Parathyroid adenoma (tissue), 2 donors: ENCODE results near the gene TMEM144.

Experiments used
- H2AFZ ChIP-seq: fragments of 300-600 bp; sonication (generic); one replicate; pipeline ENCODE4 v1.7.0; 2017; ENCODE audit warnings: antibody characterized with exemption, mild to moderate bottlenecking
- H3K27ac ChIP-seq: fragments of 300-600 bp; sonication (generic); one replicate; pipeline ENCODE4 v1.7.0; 2017
- H3K27me3 ChIP-seq: fragments of 300-600 bp; sonication (generic); one replicate; pipeline ENCODE4 v1.7.0; 2017; ENCODE audit warnings: low read length; ENCODE audit not compliant: control insufficient read depth, insufficient read depth
- H3K36me3 ChIP-seq: fragments of 300-600 bp; sonication (generic); one replicate; pipeline ENCODE4 v1.7.0; 2017; ENCODE audit warnings: low read length; ENCODE audit not compliant: control insufficient read depth, insufficient read depth
- H3K4me1 ChIP-seq: fragments of 300-600 bp; sonication (generic); one replicate; pipeline ENCODE4 v1.7.0; 2017; ENCODE audit warnings: control low read depth
- H3K4me2 ChIP-seq: fragments of 300-600 bp; sonication (generic); one replicate; pipeline ENCODE4 v1.7.0; 2017; ENCODE audit warnings: low read length
- H3K4me3 ChIP-seq: fragments of 300-600 bp; sonication (generic); one replicate; pipeline ENCODE4 v1.7.0; 2017; ENCODE audit warnings: low read depth, low read length
- H3K79me2 ChIP-seq: fragments of 300-600 bp; sonication (generic); one replicate; pipeline ENCODE4 v1.7.0; 2017; ENCODE audit warnings: control low read depth
- H3K9ac ChIP-seq: fragments of 300-600 bp; sonication (generic); one replicate; pipeline ENCODE4 v1.7.0; 2017; ENCODE audit warnings: mild to moderate bottlenecking
- H3K9me3 ChIP-seq: fragments of 300-600 bp; sonication (generic); one replicate; pipeline ENCODE4 v1.7.0; 2017; ENCODE audit warnings: low read length; ENCODE audit not compliant: control insufficient read depth
- TF ChIP-seq, protein P1 (sequence below): fragments of 300-600 bp; sonication (generic); IDR thresholded peaks from one replicate; pipeline ENCODE4 v1.7.0; 2017; ENCODE audit warnings: antibody characterized with exemption, mild to moderate bottlenecking
- donor health status: primary hyperparathyroidism.

The TMEM144 gene

GRCh38 chr4:158300012-158300411 lies 89.7 kb downstream of the TMEM144 start:
- TF ChIP-seq, protein P1, sequence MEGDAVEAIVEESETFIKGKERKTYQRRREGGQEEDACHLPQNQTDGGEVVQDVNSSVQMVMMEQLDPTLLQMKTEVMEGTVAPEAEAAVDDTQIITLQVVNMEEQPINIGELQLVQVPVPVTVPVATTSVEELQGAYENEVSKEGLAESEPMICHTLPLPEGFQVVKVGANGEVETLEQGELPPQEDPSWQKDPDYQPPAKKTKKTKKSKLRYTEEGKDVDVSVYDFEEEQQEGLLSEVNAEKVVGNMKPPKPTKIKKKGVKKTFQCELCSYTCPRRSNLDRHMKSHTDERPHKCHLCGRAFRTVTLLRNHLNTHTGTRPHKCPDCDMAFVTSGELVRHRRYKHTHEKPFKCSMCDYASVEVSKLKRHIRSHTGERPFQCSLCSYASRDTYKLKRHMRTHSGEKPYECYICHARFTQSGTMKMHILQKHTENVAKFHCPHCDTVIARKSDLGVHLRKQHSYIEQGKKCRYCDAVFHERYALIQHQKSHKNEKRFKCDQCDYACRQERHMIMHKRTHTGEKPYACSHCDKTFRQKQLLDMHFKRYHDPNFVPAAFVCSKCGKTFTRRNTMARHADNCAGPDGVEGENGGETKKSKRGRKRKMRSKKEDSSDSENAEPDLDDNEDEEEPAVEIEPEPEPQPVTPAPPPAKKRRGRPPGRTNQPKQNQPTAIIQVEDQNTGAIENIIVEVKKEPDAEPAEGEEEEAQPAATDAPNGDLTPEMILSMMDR = no peak
- H3K27me3 ChIP-seq = no peaks in the 10 kb centered on the region
- no peaks in the 10 kb centered on the region for H3K36me3 ChIP-seq
- no peaks in the 10 kb centered on the region for H3K4me1 ChIP-seq
- no peaks in the 10 kb centered on the region for H3K79me2 ChIP-seq
- H3K4me2 ChIP-seq = no peak overlapping the region
- no peak overlapping the region for H3K9ac ChIP-seq
- H3K4me3 ChIP-seq = no peak overlapping the region
- H3K27ac ChIP-seq = no peak overlapping the region
- no peak overlapping the region for H2AFZ ChIP-seq
- H3K9me3 ChIP-seq = no peaks in the 10 kb centered on the region

DNA sequence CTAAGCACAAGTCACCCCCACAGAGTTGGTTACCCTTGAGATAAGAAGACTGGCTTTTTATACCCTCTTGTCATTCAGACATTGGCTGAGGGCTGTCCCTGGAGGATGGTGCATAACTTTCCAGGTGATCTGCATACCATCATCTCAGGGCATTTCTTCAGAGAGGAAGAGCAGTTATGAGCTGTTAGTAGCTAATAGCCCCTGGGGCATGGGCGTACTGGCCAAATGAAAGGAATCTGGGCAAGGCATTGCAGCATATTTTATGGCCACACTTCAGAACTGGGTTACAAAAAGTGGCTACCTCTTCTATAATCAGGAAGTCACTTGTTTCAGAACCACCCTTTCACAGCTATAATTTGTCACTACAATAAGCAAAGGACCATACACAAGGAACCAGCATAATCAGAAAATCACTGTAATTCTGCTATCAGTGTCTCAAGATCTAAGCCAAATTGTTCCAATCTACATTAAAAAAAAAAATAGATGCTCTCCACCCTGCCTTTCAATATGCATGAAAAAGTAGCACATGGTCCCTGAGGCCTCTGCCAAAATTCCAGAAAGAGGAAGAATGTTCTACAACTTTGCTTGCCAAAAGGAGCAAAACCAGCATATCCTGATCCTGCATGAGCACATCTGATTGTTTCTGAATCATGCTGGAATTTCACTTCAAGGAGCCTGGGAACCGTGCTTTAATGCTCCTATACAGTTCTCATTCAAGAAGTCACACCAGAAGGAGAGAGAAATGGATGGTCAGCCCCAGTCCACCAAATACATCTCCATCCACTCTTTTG lies 92.0 kb downstream of the TMEM144 start:
- TF ChIP-seq, protein P1 = no peak
- no peaks in the 10 kb centered on the region for H3K27me3 ChIP-seq
- H3K36me3 ChIP-seq = no peaks in the 10 kb centered on the region
- no peaks in the 10 kb centered on the region for H3K79me2 ChIP-seq
- no peaks in the 10 kb centered on the region for H3K9me3 ChIP-seq
- H2AFZ ChIP-seq = no peak overlapping the region
- H3K4me1 ChIP-seq = no peaks in the 10 kb centered on the region
- H3K9ac ChIP-seq = no peak overlapping the region
- no peak overlapping the region for H3K27ac ChIP-seq
- no peak overlapping the region for H3K4me3 ChIP-seq
- no peak overlapping the region for H3K4me2 ChIP-seq

- H2AFZ ChIP-seq = no peak overlapping the region
- H3K4me3 ChIP-seq = no peak overlapping the region
- H3K9me3 ChIP-seq = no peaks in the 10 kb centered on the region
- H3K79me2 ChIP-seq = no peaks in the 10 kb centered on the region
- H3K4me2 ChIP-seq = no peak overlapping the region
- no peak overlapping the region for H3K9ac ChIP-seq
- no peaks in the 10 kb centered on the region for H3K36me3 ChIP-seq
- no peaks in the 10 kb centered on the region for H3K27me3 ChIP-seq
- no peaks in the 10 kb centered on the region for H3K4me1 ChIP-seq
- TF ChIP-seq, protein P1 = no peak
- no peak overlapping the region for H3K27ac ChIP-seq
Measured at GRCh38 chr4:158304694-158305093, 94.4 kb downstream of the TMEM144 start.
